NCI-H2107 treated with DMSO at 0.1 percent for 48 hours (cell line): ENCODE data around the gene DAND5.

ENCODE experiments used
- DNase-seq: peaks from one replicate; lab custom pipeline; 2025; ENCODE audit not compliant: unreplicated experiment; lab: John Stamatoyannopoulos, UW

DAND5 gene

DNA sequence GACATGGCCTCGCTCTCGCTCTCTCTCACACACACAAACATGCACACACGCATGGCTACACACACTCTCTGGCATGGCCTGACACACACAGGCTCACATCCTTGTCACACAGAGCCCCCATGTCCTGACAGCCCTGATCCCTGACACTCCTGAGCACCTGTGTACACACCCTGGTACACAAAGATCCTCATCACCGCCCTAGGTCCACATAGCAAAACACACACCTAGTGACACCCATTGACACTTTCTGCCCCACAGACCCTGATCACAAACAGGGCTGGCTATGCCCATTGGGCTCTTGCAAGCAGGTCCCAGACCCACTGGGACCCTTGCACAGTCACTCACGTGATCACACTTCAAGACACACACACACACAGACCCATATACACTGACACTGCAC is 21.9 kb downstream of the DAND5 start:
- DNase-seq, result no peak

DNA sequence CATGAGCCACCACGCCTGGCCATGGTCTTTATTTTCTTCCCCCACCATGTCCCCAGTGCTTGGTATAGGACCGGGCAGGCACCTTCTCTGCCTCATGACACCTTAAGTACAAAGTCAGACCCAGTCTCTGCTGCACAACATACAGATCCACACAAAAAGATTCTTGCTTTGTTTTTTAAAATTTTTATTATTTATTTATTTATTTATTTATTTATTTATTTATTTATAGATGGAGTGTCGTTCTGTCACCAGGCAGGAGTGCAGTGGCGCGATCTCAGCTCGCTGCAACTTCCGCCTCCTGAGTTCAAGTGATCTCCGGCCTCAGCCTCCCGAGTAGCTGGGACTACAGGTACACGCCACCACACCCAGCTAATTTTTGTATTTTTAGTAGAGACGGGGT is 23.4 kb downstream of the DAND5 start:
- DNase-seq, result no peak

DNA sequence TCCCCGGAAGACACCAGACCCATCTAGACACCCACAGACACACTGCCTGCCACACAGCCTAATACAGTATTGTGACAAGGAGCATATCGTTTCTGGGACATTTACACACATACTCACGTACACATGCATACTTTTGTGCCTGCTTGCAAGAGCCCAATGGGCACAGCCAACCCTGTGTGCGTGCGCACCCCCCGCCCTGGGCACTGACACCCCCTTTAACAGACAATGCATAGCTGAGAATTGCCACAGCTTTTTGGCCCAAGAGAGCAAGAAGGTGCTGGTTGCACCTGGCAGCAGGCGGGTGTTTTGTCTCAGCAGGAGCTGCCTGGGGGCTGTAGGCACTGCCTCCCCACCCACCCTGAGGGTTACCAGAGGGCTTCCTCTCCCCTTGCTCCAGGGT is 24.2 kb downstream of the DAND5 start:
- DNase-seq, result no peak

DNA sequence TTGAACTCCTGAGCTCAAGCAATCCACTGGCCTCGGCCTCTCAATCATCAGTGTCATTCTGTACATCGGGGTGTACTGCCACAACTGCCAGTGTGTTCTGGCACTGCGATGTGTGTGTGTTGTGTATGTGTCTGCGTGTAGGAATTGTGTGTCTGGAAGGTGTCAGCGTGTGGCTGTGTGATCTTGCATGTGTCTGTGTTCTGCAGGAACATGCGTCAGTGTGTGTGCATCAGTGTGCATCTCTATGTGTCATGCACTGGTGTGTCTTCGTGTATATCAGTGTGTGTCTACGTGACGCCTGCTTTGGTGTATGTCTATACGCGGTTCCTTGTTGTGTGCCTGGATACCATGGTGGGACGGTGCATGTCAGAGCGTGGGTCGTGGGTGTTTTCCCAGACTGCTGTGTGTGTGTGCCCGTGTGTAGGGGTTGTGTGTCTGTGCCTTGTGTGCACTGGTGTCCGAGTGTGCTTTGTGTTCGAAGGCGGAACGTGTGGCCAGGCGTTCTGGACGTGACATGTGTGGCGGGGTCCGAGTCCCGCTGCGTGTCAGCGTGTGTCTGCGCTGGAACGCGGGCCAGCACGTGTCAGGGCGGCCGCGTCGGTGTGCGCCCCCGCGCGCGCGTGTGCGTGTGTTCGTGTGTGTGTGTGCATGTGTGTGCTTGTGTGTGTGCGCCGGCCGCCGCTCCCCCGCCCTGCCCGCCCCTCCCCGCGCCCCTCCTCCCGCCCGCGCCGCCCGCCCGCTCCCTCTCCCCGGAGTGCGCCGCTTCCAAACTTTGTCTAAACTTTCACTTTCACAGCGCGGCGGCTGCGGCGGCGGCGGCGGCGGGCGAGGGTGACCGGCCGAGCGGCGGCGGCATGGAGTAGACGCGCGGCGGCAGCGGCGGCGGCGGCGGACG is 25.6 kb downstream of the DAND5 start, which contains the start of gene NFIX:
NFIX (plus strand) TSS at position 775 of the 895 bp plus-strand sequence. CDS start 363 bp downstream, outside the sequence.
- DNase-seq, result no peak

DNA sequence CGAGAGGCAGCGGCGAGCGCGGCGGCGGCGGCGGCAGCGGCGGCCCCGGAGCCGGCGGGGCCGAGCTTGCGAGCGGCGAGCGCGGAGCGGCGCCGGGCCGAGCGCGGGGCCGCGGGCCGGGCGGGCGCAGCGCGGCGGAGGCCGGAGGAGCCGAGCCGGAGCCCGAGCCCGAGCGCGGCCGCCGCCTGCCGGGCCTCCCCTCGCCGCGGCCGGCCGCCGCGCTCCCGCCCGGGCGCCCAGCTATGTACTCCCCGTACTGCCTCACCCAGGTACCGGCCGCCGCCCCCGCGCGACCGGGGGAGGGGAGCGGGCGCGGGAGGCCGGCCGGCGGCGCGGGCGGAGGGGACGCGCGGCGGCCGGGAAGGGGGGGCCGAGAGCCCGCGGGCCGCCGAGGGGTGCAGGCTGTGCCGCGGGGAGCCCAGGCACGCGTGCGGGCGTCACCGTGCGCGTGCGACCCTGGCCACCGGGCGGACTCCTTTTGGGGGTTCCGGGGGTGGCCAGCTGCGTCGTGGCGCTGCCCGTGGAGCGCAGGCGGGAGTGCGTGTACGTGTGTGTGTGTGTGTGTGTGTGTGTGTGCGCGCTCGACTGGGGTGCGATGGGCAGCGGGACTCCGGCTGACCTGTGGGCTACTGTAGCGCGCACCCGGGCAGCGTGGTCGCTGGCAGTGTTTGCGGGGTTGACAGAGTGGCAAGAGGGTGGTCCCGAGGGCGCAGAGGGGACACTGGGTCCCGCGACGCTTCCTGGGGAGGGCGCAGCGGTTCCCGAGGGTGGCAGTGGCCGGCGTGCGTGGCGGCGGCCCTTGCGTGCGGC is 26.4 kb downstream of the DAND5 start:
- no peak for DNase-seq

DNA sequence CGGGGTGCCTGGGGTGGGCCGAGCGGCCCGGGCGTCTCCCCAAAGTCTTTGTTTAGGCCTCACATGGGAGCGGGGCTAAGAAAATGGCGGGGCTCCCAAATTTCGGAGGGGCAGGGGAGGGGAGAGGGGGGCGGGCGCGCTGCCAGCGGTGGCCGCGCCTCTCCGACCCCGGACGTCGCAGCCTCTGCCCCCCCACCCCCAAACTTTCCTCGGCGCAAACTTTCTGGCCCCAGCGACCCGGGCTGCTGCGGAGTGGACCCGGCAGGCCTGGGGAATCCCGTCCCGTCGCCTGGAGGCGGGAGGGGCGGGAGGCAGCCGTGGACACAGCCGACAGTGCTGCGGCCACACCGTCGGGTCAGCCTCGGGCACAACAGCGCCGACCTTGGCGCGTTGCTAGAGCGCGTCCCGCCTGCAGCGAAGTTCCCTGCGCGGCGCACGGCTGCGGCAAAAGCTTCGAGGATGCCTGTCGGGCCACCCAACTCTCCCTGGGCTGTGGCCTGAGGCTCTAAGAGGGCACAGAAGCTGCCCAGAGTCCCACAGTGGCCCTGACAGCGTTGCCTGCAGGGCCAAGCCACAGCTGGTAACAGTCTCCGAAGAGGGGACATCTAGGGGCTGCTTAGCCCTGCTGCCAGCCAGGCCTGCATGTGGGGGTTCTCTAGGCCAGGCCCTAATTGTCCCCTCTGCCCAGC is 27.2 kb downstream of the DAND5 start:
- DNase-seq, result no peak

DNA sequence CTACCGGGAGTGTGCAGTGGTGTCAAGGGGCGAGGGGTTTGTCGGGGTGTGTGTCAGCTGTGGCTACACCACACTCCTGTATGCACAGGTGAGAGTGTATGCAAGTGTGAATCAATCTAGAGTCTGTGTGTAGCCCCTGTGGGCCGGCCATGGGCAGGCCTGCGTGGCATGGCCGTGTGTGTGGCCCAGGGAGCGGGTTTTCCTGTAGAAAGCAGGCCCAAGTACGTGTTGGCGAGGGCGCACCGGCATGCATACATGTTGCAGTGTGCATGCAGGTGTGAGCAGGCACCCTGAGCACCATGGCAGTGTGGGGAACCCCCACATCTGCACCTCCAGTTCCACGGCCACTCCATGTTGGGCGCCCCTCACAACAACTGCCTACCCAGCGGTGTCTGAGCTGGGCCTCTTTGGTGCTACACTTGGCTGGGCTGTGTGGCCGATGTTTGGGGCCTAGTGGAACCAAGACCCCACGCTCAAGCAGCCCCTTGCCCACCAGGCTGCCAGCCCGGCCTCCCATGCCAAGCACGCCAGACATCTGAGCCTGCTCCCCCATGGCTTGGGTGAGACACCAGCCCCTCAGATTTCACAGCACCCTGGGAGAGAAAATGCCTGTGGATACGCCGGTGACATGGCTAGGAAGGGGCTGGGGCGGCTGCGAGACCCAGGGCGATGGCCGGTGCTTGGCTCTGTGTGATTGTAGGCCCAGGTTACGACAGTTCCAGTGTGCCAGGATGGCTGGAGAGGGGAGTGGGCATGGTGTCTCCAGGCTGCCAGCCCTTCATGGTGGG is 28.0 kb downstream of the DAND5 start:
- DNase-seq, result no peak

DNA sequence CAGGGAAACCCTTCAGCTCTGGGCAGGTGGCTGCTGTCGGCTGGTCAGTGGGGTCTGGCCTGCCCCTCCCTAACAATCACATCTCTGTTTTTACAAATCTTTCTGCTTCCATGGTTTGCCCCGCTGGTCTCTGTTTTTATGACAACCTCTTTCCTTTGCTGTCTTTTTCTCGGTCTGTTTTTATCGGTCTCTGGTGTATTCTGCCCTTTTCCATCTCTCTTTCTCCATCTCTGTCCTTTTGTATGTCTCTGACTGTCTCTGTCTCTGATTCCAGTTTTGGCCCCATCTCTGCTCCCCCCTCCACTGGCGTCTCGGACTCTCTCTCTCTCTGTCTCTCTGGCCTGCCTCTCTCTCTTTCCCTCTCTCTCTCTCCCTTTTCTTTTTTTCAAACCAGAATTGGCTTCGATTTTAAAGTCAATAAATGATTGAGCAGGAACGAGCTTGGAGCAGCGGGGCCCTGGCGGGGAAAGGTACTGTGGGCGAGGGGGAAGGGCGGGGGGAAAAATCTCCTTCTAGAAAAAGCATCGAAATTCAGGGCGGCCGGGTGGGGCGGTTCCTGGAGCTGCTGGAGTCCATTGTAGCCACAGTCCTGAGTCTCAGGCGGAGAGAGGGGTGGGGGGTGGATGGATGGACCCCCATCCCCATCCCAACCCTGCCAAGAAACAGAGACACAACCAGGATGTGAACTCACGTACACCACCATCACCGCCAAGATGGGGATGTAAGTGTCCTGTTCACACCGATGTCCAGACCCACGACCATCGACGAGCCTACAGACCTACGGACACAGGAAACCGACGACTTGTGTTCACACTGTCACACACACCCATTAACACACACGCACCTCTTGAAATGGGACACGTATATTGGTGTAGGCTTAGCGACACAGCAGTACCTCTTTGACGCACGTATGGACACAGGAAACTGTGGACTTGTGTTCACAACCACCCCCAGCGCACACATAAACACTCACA is 28.9 kb downstream of the DAND5 start:
- no peak for DNase-seq

DNA sequence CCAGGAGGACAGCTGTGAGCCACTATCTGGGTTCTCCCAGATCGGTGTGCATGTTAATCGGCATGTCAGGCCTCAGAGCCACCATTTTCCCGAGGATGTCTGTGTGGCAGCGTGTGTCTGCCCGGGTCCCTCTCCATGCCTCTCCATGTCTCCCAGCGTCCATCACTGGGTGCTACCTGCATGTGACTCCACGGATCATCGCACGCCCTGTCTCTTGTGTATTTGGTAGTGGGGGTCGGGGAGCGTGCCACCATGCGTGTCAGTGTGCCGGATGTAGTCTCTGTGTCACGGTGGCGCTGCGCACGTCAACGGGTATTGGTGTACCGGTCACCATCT is 31.8 kb downstream of the DAND5 start:
- DNase-seq, result no peak

DNA sequence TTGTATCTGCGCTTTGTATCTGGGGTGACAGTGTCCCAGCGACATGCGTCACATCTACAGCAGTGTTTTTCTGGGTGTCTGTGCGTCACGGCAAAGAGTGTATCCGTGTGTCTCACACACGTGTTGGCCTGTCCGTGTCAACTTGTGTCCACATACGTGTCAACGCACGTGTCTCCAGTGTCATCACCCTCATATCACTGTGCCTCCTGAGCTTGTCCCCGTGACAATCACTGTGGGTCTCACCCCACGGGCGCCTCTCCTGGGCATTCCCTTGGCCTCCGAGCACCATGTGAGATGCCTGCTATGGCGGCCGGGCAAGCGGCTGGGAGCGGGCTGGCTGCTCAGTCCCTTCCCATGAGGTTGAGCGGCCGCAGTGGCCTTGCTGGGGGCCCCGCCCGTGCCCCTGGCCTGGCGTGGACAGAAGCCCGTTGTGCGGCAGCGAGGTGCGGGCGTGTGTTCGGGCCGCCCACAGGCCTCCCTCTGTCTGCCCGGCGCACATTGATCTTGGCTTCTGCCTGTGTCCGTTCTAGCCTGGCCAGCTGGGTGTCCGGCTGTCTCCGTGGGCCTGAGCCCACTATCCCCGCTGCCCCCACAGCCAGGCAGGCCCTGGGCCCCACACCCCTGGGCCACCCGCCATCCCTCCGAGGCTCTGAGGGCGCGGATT is 32.3 kb downstream of the DAND5 start:
- no peak for DNase-seq

DNA sequence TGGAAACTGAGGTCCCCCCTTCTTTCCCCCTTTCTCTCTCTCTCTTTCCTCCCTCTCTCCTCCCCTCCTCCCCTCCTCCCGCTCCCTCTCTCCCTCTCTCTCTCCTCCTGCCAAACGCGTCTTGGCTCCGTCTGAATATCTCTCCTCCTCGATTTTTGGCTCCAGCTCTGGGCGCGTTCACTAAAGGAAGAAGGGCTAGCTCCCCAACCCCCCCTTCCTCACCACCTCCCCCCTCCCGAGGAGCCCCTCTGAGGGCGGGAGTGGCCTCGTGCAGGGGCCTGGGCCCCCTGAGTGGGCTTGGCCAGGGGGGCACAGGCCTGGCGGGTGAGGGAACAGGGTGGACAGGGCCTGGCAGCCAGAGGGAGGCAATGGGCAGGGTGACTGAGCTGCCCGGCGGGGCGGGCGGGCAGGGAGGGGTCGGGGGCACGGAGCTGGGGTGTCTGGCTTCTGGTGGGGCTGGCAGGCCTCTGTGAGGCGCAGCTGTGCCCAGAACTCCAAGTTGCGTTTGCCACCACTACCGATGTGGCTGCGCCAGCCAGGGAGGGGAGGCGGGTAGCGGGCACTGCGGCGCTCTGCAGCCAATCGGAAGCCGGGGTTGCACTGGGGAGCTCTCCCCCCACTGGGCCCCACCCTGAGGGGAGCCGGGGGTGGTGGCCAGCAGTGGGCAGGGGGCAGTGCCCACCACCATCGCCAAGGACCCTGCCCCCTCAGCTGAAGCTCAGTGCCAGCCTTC is 33.0 kb downstream of the DAND5 start:
- no peak for DNase-seq

DNA sequence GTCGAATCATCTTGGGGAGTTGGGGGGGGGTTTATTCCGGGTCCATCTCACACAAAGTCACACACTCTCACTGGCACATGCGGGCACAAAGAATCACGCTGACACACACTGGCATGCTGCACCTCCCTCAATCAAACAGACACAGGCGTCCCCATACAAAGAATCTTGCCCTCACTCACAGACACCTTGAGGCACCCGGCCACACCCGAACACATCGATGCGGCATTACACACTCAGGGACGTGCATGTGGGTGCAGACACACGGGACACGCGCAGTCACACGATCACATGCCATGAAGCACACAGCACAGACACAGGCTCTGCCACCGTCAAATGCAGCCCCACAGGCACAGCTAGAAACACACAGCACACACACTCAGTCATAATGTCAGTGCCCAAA is 33.7 kb downstream of the DAND5 start:
- no peak for DNase-seq

DNA sequence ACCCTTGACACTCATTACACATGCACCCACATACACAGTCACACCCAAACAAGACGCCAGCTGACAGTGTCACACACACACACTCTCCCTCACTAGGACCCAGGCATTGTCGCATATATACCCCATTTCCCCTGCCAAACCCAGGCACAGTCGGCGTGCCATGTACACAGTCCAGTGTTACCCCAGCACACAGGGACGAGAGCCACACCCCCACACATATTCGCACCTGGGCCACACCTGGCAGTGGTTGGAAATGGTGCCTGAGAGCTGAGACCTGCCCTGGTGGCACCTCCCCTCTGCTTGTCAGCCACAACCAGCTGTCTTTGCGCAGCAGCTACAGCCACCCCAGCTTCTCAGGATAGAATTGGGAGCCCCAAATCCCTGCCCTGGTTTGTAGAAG is 34.9 kb downstream of the DAND5 start:
- no peak for DNase-seq

DNA sequence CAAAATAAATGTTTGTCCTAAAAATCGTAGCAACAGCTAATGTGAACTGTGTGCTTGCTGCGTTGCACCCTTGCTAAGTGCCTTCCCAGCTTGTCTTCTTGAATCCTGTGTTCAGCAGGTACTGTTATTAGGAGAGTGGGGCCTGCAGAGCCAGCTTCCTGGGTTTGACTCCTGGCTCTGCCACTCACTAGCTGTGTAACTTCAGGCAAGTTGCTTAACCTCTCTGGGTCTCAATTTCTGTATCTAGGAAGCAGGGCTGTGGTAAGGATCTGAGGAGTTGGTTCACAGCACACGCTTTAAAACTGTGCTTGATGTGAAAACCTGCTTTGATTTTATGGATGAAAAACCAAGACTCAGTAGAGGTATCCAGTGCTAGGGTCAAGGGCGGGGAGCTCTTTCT is 35.9 kb downstream of the DAND5 start:
- DNase-seq, result no peak

DNA sequence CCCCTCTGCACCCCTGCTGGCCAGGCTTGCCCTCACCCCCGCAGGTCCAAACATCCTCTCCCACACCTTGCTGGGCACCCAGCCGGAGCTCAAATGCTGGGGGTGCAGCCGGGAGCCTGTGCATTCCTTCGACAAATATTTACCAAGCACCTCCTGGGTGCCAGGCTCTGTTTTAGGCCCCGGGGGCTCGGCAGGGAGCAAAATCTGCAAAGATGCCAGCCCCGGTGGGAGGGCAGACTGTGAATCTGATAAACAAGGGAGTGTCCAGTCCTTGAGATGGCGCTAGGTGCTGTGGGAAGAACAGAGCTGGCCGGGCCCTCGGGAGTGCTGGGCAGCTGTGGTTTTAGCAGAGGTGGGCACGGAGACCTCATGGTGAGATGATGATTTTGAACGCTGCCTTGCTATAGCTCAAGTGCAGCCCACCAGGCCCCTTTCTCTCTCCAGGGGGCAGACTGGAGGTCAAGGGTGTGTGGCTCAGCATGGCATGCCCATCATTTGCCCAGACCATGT is 36.5 kb downstream of the DAND5 start:
- DNase-seq, result no peak

DNA sequence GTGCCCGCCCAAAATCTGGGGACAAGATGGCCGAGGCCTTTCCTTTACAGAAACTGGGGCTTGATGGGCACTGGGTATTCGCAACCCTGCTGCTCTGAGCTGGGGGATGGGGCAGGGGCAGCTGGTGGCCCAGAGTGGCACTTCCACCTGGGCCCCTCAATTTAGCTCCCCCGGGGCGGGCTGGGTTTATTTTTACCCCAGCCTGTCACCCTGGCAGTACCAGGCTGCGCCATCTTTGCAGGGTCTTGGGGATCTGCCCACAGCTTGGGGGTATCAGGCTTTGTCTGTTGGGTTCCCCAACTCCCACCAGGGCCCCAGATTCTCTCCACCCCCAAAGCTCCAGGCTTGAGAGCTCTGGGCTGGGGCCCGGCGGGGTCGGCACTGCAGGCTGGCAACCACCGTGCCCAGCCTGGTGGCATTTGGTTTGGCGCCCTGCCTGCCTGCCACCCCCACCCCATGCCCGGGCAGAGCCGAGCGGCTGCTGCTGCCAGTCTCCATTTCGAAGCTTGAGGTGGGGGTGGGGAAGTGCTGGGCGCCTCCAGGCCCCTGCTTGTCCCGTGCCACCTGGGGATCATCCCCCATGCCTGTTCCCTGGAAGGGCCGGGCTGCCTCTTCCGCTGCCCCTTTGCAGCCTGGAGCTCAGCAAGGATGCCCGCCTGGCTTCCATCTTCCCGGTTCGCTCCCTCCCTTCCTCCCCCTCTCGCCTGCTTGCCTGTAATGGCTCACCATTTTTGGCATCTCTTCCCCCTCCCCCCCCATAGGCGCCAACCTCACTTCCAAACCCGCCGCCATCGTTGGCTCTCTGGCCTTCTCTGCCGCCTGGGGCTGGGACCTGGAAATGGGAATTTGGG is 37.3 kb downstream of the DAND5 start:
- no peak for DNase-seq

DNA sequence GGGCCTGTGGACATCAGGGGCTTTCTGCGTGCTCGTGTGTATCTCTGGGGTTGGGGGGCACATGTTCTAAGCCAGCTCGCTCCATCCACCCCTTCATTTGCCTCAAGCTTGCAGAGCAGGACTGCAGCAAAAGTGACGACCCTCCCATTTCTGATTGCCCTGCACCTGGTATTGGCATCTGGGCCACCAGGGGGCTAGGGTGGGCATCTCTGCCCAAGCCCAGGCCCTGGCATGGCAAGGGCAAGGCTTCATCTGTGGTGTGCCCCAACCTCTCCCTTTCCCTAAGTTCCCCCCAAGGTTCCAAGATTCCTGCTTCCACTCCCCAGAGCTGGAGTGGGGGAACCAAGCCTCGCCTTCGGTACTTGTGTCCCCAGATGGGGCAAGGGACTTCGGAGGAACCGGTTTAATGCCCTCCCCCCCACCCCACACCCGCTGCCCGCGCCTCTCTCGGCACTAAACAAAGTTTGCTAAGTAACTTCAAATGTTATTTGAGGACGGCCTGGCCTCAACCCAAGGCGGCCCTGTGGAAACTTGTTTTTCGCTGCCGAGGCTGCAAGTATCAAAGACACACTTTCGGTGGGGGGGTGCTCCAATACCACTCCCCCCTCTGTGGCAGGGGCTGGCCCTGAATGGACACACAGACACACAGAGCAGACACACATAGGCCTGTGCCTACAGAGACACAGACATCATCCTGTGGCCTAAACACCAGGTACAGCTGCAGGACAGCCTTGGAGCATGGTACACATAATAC is 38.1 kb downstream of the DAND5 start:
- no peak for DNase-seq
